ENCODE results near the gene CD48. TPM values are rescaled to one million over a fixed set of nuclear protein-coding genes. Genes with fewer than 3 reads are reported as not detected.

CD48 gene
- polyA plus RNA-seq, 1 donor (not counting 4 experiments of a cell fraction or from before 2014, with no cell fraction given), result 0.07 TPM

- H3K36me3 ChIP-seq (ENCODE audit: control insufficient read depth in 2 of 2, extremely low read depth in 1 of 2, insufficient read depth in 2 of 2, low read length in 2 of 2), result no peaks in the 10 kb centered on the region
- FAIRE-seq (no peak), DNase-seq (ENCODE audit: low read depth, low spot score) (no peak)
- H3K9me1 ChIP-seq (ENCODE audit: control insufficient read depth, extremely low read depth, insufficient read depth, low read length), result no peaks in the 10 kb centered on the region
- no peak overlapping the region for H3K4me2 ChIP-seq (ENCODE audit: control insufficient read depth, extremely low read depth, insufficient read depth, low read depth, low read length)
- H3K4me1 ChIP-seq (ENCODE audit: control insufficient read depth, extremely low read depth, insufficient read depth, low read length), result peaks cover 19% of the 10 kb centered on the region
- no peaks in the 10 kb centered on the region for H4K20me1 ChIP-seq (ENCODE audit: control insufficient read depth, extremely low read depth, insufficient read depth, low read length)
- no peak overlapping the region for H2AFZ ChIP-seq (ENCODE audit: control insufficient read depth, low read length)
- TF ChIP-seq EZH2 (IDR thresholded peaks at IDR 0.05; ENCODE audit: low read length) (no peak), CTCF (optimal IDR thresholded peaks at IDR 0.05 in 1 of 3, IDR thresholded peaks at IDR 0.05 in 1 of 3, conservative IDR thresholded peaks at IDR 0.05 in 1 of 3; ENCODE audit: extremely low read depth in 1 of 3, insufficient read depth in 2 of 3, low read length in 3 of 3) (no peak)
- H3K27me3 ChIP-seq (ENCODE audit: control insufficient read depth, extremely low read depth, insufficient read depth, low read length), result no peaks in the 10 kb centered on the region
- H3K4me3 ChIP-seq (ENCODE audit: control insufficient read depth in 2 of 3, extremely low read depth in 1 of 3, insufficient read depth in 2 of 3, low read depth in 1 of 3, low read length in 3 of 3), result no peak overlapping the region
- no peak overlapping the region for H3K9ac ChIP-seq (ENCODE audit: control insufficient read depth, extremely low read depth, insufficient read depth, low read length)
- dilution Hi-C loops (cut with MboI; ENCODE audit: extremely low pct_ligation_motif_present, low sequenced_read_pairs), result no loop called here
- H3K79me2 ChIP-seq (ENCODE audit: control insufficient read depth, insufficient read depth, low read length), result no peaks in the 10 kb centered on the region
- no peaks in the 10 kb centered on the region for H3K9me3 ChIP-seq (ENCODE audit: control insufficient read depth, low read depth, low read length)
- H3K27ac ChIP-seq (ENCODE audit: control insufficient read depth, insufficient read depth, low read length), result no peak overlapping the region
Observed at GRCh38 chr1:160759740-160760139, 48.1 kb upstream of the CD48 start.

GRCh38 chr1:160758521-160758920, 46.9 kb upstream of the CD48 start:
- no peaks in the 10 kb centered on the region for H3K9me1 ChIP-seq (ENCODE audit: control insufficient read depth, extremely low read depth, insufficient read depth, low read length)
- peaks cover 19% of the 10 kb centered on the region for H3K4me1 ChIP-seq (ENCODE audit: control insufficient read depth, extremely low read depth, insufficient read depth, low read length)
- H3K9me3 ChIP-seq (ENCODE audit: control insufficient read depth, low read depth, low read length), result no peaks in the 10 kb centered on the region
- no peaks in the 10 kb centered on the region for H3K36me3 ChIP-seq (ENCODE audit: control insufficient read depth in 2 of 2, extremely low read depth in 1 of 2, insufficient read depth in 2 of 2, low read length in 2 of 2)
- H3K9ac ChIP-seq (ENCODE audit: control insufficient read depth, extremely low read depth, insufficient read depth, low read length), result no peak overlapping the region
- dilution Hi-C loops (cut with MboI; ENCODE audit: extremely low pct_ligation_motif_present, low sequenced_read_pairs), result no loop called here
- no peaks in the 10 kb centered on the region for H3K79me2 ChIP-seq (ENCODE audit: control insufficient read depth, insufficient read depth, low read length)
- no peak overlapping the region for H3K27ac ChIP-seq (ENCODE audit: control insufficient read depth, insufficient read depth, low read length)
- H3K27me3 ChIP-seq (ENCODE audit: control insufficient read depth, extremely low read depth, insufficient read depth, low read length), result no peaks in the 10 kb centered on the region
- no peak for TF ChIP-seq CTCF (optimal IDR thresholded peaks at IDR 0.05 in 1 of 3, IDR thresholded peaks at IDR 0.05 in 1 of 3, conservative IDR thresholded peaks at IDR 0.05 in 1 of 3; ENCODE audit: extremely low read depth in 1 of 3, insufficient read depth in 2 of 3, low read length in 3 of 3)
- H4K20me1 ChIP-seq (ENCODE audit: control insufficient read depth, extremely low read depth, insufficient read depth, low read length), result no peaks in the 10 kb centered on the region
- no peak overlapping the region for H3K4me3 ChIP-seq (ENCODE audit: control insufficient read depth in 2 of 3, extremely low read depth in 1 of 3, insufficient read depth in 2 of 3, low read depth in 1 of 3, low read length in 3 of 3)
- FAIRE-seq, result no peak
- no peak overlapping the region for H2AFZ ChIP-seq (ENCODE audit: control insufficient read depth, low read length)
- DNase-seq (ENCODE audit: low read depth, low spot score), result no peak
- H3K4me2 ChIP-seq (ENCODE audit: control insufficient read depth, extremely low read depth, insufficient read depth, low read depth, low read length), result no peak overlapping the region

Measured in keratinocyte (primary cell).